Neural cell (in vitro differentiated cells): ENCODE data around the gene TMOD2. TPM values are rescaled to one million over a fixed set of nuclear protein-coding genes. Genes with fewer than 3 reads are reported as not detected.
A peak's percentile ranks its signal among the peaks of the same experiment; 100 is the strongest.

Source experiments
- H2AFZ ChIP-seq: fragments of 200-600, 300-800 bp; sonication (generic), shearing (Covaris generic); 2 replicates; pipeline ENCODE4 v1.6.0; 2014; ENCODE audit warnings: low read depth, mild to moderate bottlenecking, antibody characterized with exemption, low read length, moderate library complexity
- H3F3A ChIP-seq: fragments of 200-600 bp; shearing (Covaris generic); 2 replicates; pipeline ENCODE4 v1.6.1; 2016; ENCODE audit warnings: mild to moderate bottlenecking, moderate library complexity, mixed read lengths, antibody characterized with exemption, low read length; ENCODE audit not compliant: insufficient read depth, poor library complexity, severe bottlenecking
- H3K27ac ChIP-seq: fragments of 200-600, 300-800 bp; sonication (generic), shearing (Covaris generic); 2 replicates; pipeline ENCODE4 v1.5.1; 2014; ENCODE audit warnings: mild to moderate bottlenecking, low read length, moderate library complexity
- H3K27me3 ChIP-seq: fragments of 300-800, 200-600 bp; sonication (generic), shearing (Covaris generic); 2 replicates; pipeline ENCODE4 v1.6.0; 2014; ENCODE audit warnings: mild to moderate bottlenecking, low read depth, low read length, moderate library complexity; ENCODE audit not compliant: insufficient read depth
- H3K36me3 ChIP-seq: fragments of 300-800, 200-600 bp; sonication (generic), shearing (Covaris generic); 2 replicates; pipeline ENCODE4 v1.5.1; 2014; ENCODE audit warnings: mild to moderate bottlenecking, antibody characterized with exemption, low read length, moderate library complexity; ENCODE audit not compliant: insufficient read depth
- H3K4me2 ChIP-seq: fragments of 300-800, 200-600 bp; sonication (generic), shearing (Covaris generic); 2 replicates; pipeline ENCODE4 v1.6.0; 2014; ENCODE audit warnings: mild to moderate bottlenecking, low read length
- H3K4me3 ChIP-seq: fragments of 300-800, 200-600 bp; sonication (generic), shearing (Covaris generic); 2 replicates; pipeline ENCODE4 v1.5.1; 2014; ENCODE audit warnings: mild to moderate bottlenecking, low read length, moderate library complexity
- H3K79me2 ChIP-seq: fragments of 200-600 bp; shearing (Covaris generic); replicated peaks from 2 replicates; pipeline ENCODE4 v1.6.0; 2014; ENCODE audit warnings: mild to moderate bottlenecking, low read length, moderate library complexity; ENCODE audit not compliant: insufficient read depth
- H3K9ac ChIP-seq: fragments of 300-800, 200-600 bp; sonication (generic), shearing (Covaris generic); 2 replicates; pipeline ENCODE4 v1.6.1; 2016; ENCODE audit warnings: mild to moderate bottlenecking, low read length, mixed read lengths
- H3K9me2 ChIP-seq: fragments of 200-600 bp; shearing (Covaris generic); 2 replicates; pipeline ENCODE4 v1.6.1; 2016; ENCODE audit warnings: mild to moderate bottlenecking, low read length, mixed read lengths; ENCODE audit not compliant: insufficient read depth
- H3K9me3 ChIP-seq: fragments of 200-600, 300-800 bp; sonication (generic), shearing (Covaris generic); 2 replicates; pipeline ENCODE4 v1.6.1; 2016; ENCODE audit warnings: mild to moderate bottlenecking, mixed run types, low read length, moderate library complexity, mixed read lengths
- H4K20me1 ChIP-seq: fragments of 200-600 bp; shearing (Covaris generic); 2 replicates; pipeline ENCODE4 v1.6.1; 2016; ENCODE audit warnings: mild to moderate bottlenecking, mixed run types; ENCODE audit not compliant: insufficient read depth
- CTCF ChIP-seq: fragments of 450-650 bp; IDR thresholded peaks from 2 replicates; pipeline ENCODE4 v1.5.1; 2014; ENCODE audit warnings: antibody characterized with exemption, mild to moderate bottlenecking, moderate library complexity; ENCODE audit not compliant: poor library complexity, severe bottlenecking
- EP300 ChIP-seq: fragments of 450-650 bp; conservative IDR thresholded peaks from 2 replicates; pipeline ENCODE4 v1.6.1; 2014; ENCODE audit warnings: antibody characterized with exemption, mild to moderate bottlenecking, moderate library complexity; ENCODE audit not compliant: poor library complexity, severe bottlenecking
- EZH2 ChIP-seq: fragments of 200-600, 300-800 bp; shearing (Covaris generic), sonication (generic); IDR thresholded peaks from 2 replicates; pipeline ENCODE4 v1.6.1; 2014; ENCODE audit warnings: antibody characterized with exemption, low read length, borderline replicate concordance, mild to moderate bottlenecking; ENCODE audit not compliant: insufficient read depth, poor library complexity, severe bottlenecking
- MXI1 ChIP-seq: fragments of 450-650 bp; conservative IDR thresholded peaks from 2 replicates; pipeline ENCODE4 v1.6.1; 2014; ENCODE audit warnings: antibody characterized with exemption, mild to moderate bottlenecking; ENCODE audit not compliant: poor library complexity, severe bottlenecking
- POLR2AphosphoS5 ChIP-seq: IDR thresholded peaks from 2 replicates; pipeline ENCODE4 v1.6.1; 2012
- RAD21 ChIP-seq: fragments of 450-650 bp; conservative IDR thresholded peaks from 2 replicates; pipeline ENCODE4 v1.6.1; 2014; ENCODE audit warnings: antibody characterized with exemption, mild to moderate bottlenecking, moderate library complexity
- REST ChIP-seq: IDR thresholded peaks from 2 replicates; pipeline ENCODE4 v1.6.1; 2012; ENCODE audit warnings: borderline replicate concordance
- SMC3 ChIP-seq: fragments of 450-650 bp; conservative IDR thresholded peaks from 2 replicates; pipeline ENCODE4 v1.6.1; 2014; ENCODE audit warnings: antibody characterized with exemption, mild to moderate bottlenecking, moderate library complexity; ENCODE audit not compliant: poor library complexity
- TAF1 ChIP-seq: IDR thresholded peaks from 2 replicates; pipeline ENCODE4 v1.6.1; 2012; ENCODE audit warnings: low read depth
- polyA plus RNA-seq: library from polyadenylated mRNA; depleted of rRNA; stranded (reverse); fragments of >200 nt; gene quantifications from 2 replicates; pipeline ENCODE4 v1.2.3, GENCODE V29; 2014

Gene TMOD2
- polyA plus RNA-seq, 1 donor from 2014 or later: 79.9 TPM

- Histone ChIP-seq H2AFZ (no peak overlapping the region), H3K79me2 (no peaks in the 10 kb centered on the region), H3K9me2 (no peaks in the 10 kb centered on the region), H3K36me3 (peaks cover 7% of the 10 kb centered on the region), H4K20me1 (no peaks in the 10 kb centered on the region), H3K4me3 (no peak overlapping the region), H3K27ac (no peak overlapping the region), H3K9ac (no peak overlapping the region), H3K9me3 (no peaks in the 10 kb centered on the region), H3F3A (no peaks in the 10 kb centered on the region), H3K27me3 (no peaks in the 10 kb centered on the region), H3K4me2 (no peak overlapping the region)
- peak; percentile 68 for TF ChIP-seq RAD21
- no peak for TF ChIP-seq EZH2
- TF ChIP-seq TAF1: no peak
- peak; percentile 71 for TF ChIP-seq CTCF
- TF ChIP-seq SMC3: peak; percentile 72
Observed at GRCh38 chr15:51775967-51776816, 24.8 kb downstream of the TMOD2 start.

GRCh38 chr15:51776952-51777569 lies 25.7 kb downstream of the TMOD2 start:
- Histone ChIP-seq H3K4me2 (no peak overlapping the region), H3F3A (no peaks in the 10 kb centered on the region), H3K9me2 (no peaks in the 10 kb centered on the region), H3K27me3 (no peaks in the 10 kb centered on the region), H2AFZ (no peak overlapping the region), H3K27ac (no peak overlapping the region), H4K20me1 (no peaks in the 10 kb centered on the region), H3K4me3 (no peak overlapping the region), H3K79me2 (no peaks in the 10 kb centered on the region), H3K9me3 (no peaks in the 10 kb centered on the region), H3K36me3 (peaks cover 16% of the 10 kb centered on the region), H3K9ac (no peak overlapping the region)
- TF ChIP-seq RAD21: peak; percentile 72
- no peak for TF ChIP-seq POLR2AphosphoS5
- TF ChIP-seq TAF1: no peak
- no peak for TF ChIP-seq MXI1
- TF ChIP-seq CTCF: peak; percentile 82
- peak; percentile 87 for TF ChIP-seq SMC3
- TF ChIP-seq EZH2: no peak
- TF ChIP-seq REST: no peak
- TF ChIP-seq EP300: no peak
